KMS-11 (cell line): ENCODE measurements around the gene HOXC6.

Experiments used
- H2AFZ ChIP-seq: fragments of 200-600 bp; sonication (generic); 2 replicates; pipeline ENCODE4 v1.6.1; 2016; ENCODE audit warnings: antibody characterized with exemption, mixed run types, low read depth
- H3K27ac ChIP-seq: fragments of 200-600 bp; sonication (generic); 2 replicates; pipeline ENCODE4 v1.6.1; 2016; ENCODE audit warnings: mild to moderate bottlenecking, mixed run types
- H3K27me3 ChIP-seq: fragments of 200-600 bp; sonication (generic); 2 replicates; pipeline ENCODE4 v1.6.1; 2017; ENCODE audit warnings: mild to moderate bottlenecking, low read depth, mixed run types, moderate library complexity; ENCODE audit not compliant: insufficient read depth
- H3K36me3 ChIP-seq: fragments of 200-600 bp; sonication (generic); 2 replicates; pipeline ENCODE4 v1.6.1; 2017; ENCODE audit warnings: mild to moderate bottlenecking, mixed run types; ENCODE audit not compliant: insufficient read depth
- H3K4me1 ChIP-seq: fragments of 200-600 bp; sonication (generic); 2 replicates; pipeline ENCODE4 v1.6.1; 2016; ENCODE audit warnings: mild to moderate bottlenecking, low read depth, mixed run types; ENCODE audit not compliant: poor library complexity, severe bottlenecking
- H3K4me2 ChIP-seq: fragments of 200-600 bp; sonication (generic); 2 replicates; pipeline ENCODE4 v1.7.0; 2016; ENCODE audit warnings: mild to moderate bottlenecking, mixed run types
- H3K4me3 ChIP-seq: fragments of 200-600 bp; sonication (generic); IDR thresholded peaks from 2 replicates; pipeline ENCODE4 v1.6.1; 2017; ENCODE audit warnings: low read depth, low read length, mixed read lengths; ENCODE audit not compliant: insufficient read depth
- H3K79me2 ChIP-seq: fragments of 200-600 bp; sonication (generic); 2 replicates; pipeline ENCODE4 v1.6.1; 2016; ENCODE audit warnings: low read depth, mixed run types; ENCODE audit not compliant: insufficient read depth
- H3K9ac ChIP-seq: fragments of 200-600 bp; sonication (generic); 2 replicates; pipeline ENCODE4 v1.6.1; 2016; ENCODE audit warnings: mild to moderate bottlenecking, mixed run types
- H4K20me1 ChIP-seq: fragments of 200-600 bp; sonication (generic); 2 replicates; pipeline ENCODE4 v1.6.1; 2016; ENCODE audit warnings: mild to moderate bottlenecking, mixed run types; ENCODE audit not compliant: insufficient read depth
- CTCF ChIP-seq: fragments of 200-600 bp; sonication (generic); conservative IDR thresholded peaks from 2 replicates; pipeline ENCODE4 v1.6.1; 2017; ENCODE audit warnings: low read depth, mild to moderate bottlenecking, antibody characterized with exemption, low read length, moderate library complexity, mixed read lengths

The HOXC6 gene

DNA sequence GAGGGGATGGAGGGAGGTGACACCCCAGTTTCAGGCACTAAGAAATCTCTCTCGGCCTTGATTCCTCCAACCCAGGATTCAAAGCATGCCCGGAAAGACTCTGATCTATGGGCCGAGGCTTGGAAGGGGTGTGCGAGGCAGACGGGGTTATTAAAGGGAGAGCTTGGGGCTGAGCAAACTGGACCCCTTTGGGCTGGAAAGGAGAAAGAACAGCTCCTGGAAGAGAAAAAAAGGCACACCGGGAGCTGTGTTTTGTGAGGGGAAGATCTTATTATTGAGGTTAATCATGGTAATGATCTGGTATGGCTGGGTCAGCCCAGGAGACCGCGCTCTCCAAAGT, 19.7 kb downstream of the HOXC6 start:
- Histone ChIP-seq H3K4me3 (no peak overlapping the region), H3K79me2 (no peaks in the 10 kb centered on the region), H3K36me3 (no peaks in the 10 kb centered on the region), H3K27ac (no peak overlapping the region), H4K20me1 (no peaks in the 10 kb centered on the region), H3K9ac (no peak overlapping the region), H3K4me1 (no peaks in the 10 kb centered on the region), H3K4me2 (no peak overlapping the region), H3K27me3 (peaks cover 98% of the 10 kb centered on the region), H2AFZ (no peak overlapping the region)
- TF ChIP-seq CTCF: no peak

DNA sequence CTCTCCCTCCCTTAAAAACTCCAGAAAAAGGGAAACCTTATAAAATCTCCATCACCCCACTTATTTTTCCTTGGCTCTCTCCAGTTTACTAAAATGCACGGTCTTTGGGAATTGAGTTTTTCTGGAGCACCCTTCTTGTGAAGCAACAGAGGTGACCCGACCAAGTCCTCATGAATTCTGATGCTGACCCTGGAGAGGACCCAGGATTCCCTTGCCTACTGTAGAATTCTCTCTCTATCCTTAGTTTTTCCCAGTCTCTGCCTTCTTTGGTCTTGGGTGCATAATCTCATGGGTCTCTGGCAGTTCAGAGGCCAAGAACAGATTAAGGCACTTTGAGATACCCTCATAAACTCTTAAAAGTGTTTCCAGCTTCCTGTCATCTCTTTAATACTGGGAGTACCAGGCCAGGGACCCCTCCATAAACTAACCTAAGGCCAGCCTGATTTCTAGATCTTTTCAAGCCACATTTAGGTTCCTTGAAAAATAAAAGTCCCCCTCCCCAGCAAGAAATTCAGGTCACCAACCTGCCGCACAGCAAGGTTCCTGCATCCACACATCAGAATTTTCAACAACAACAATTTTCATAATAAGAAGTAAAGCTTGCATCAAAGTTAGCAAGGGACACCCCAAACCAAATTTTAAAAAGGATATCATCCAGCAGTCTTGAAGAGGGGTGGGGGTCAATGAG, 20.3 kb downstream of the HOXC6 start:
- Histone ChIP-seq H3K79me2 (no peaks in the 10 kb centered on the region), H3K9ac (no peak overlapping the region), H3K4me2 (no peak overlapping the region), H3K27me3 (peaks cover 99% of the 10 kb centered on the region), H3K4me3 (no peak overlapping the region), H4K20me1 (no peaks in the 10 kb centered on the region), H3K36me3 (no peaks in the 10 kb centered on the region), H3K4me1 (no peaks in the 10 kb centered on the region), H2AFZ (no peak overlapping the region), H3K27ac (no peak overlapping the region)
- TF ChIP-seq CTCF: no peak

DNA sequence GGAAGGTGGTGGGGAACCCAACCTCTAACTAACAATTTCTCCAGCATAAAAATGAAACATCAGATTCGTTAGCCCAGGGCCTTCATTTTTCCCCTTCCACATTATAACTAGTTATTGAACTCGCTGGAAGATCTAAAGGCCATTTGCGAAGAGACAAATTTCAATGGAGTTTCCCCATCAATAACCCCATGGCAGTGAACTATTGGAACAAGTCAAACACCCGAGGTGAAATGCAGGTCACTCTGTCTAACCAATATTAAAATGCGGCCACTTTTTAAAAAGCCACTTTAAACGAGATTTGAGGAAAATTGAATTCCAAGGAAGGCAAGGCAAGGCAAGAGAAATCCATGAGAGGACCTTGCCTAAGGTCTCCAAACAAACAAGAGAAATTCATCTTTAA, 20.9 kb downstream of the HOXC6 start:
- Histone ChIP-seq H4K20me1 (no peaks in the 10 kb centered on the region), H3K9ac (no peak overlapping the region), H3K27me3 (peaks cover 99% of the 10 kb centered on the region), H3K79me2 (no peaks in the 10 kb centered on the region), H2AFZ (no peak overlapping the region), H3K4me3 (no peak overlapping the region), H3K27ac (no peak overlapping the region), H3K36me3 (no peaks in the 10 kb centered on the region), H3K4me1 (no peaks in the 10 kb centered on the region), H3K4me2 (no peak overlapping the region)
- TF ChIP-seq CTCF: no peak

GRCh38 chr12:54050482-54050810, 22.2 kb downstream of the HOXC6 start:
- Histone ChIP-seq H3K4me2 (no peak overlapping the region), H3K4me3 (no peak overlapping the region), H3K36me3 (no peaks in the 10 kb centered on the region), H3K27me3 (peaks cover 97% of the 10 kb centered on the region), H3K4me1 (no peaks in the 10 kb centered on the region), H3K79me2 (no peaks in the 10 kb centered on the region), H3K27ac (no peak overlapping the region), H4K20me1 (no peaks in the 10 kb centered on the region), H3K9ac (no peak overlapping the region), H2AFZ (no peak overlapping the region)
- no peak for TF ChIP-seq CTCF
